CD4-positive, CD25-positive, alpha-beta regulatory T cell (primary cell): ENCODE measurements around the gene TMED4. TPM values are rescaled to one million over a fixed set of nuclear protein-coding genes. Genes with fewer than 3 reads are reported as not detected.

Experiments used
- ATAC-seq, 2 donors: fragments of 150-1000 bp; cut with Tn5 transposase; one replicate each; pipeline ENCODE4 v1.10.0; 2021; ENCODE audit warnings: low read depth in 2 of 2, moderate number of reproducible peaks in 2 of 2, moderate library complexity in 1 of 2
- DNase-seq, 3 donors: peaks; one replicate each; pipeline versions ENCODE4 v3.0.0 to v3.0.0-alpha.2; 2012 to 2022; ENCODE audit warnings: mixed read lengths in 1 of 3
- H3K27ac ChIP-seq: one replicate; pipeline ENCODE4 v1.7.0; 2013; ENCODE audit warnings: mild to moderate bottlenecking, low read length; ENCODE audit not compliant: insufficient read depth, poor library complexity, severe bottlenecking
- H3K27me3 ChIP-seq: one replicate; pipeline ENCODE4 v1.7.0; 2013; ENCODE audit warnings: low read length; ENCODE audit not compliant: control insufficient read depth, insufficient read depth
- H3K36me3 ChIP-seq: one replicate; pipeline ENCODE4 v1.7.0; 2013; ENCODE audit warnings: mild to moderate bottlenecking, low read length, moderate library complexity; ENCODE audit not compliant: control insufficient read depth, insufficient read depth
- H3K4me1 ChIP-seq: 2 replicates; pipeline ENCODE4 v1.7.0; 2013; ENCODE audit warnings: mild to moderate bottlenecking, low read length; ENCODE audit not compliant: insufficient read depth, control insufficient read depth, poor library complexity, severe bottlenecking
- H3K4me3 ChIP-seq: one replicate; pipeline ENCODE4 v1.7.0; 2013; ENCODE audit warnings: low read depth, mild to moderate bottlenecking, low read length, moderate library complexity
- H3K9me3 ChIP-seq, 2 experiments: 1 replicate in 1 of 2; 2 replicates in 1 of 2; pipeline ENCODE4 v1.7.0; 2013; ENCODE audit warnings: low read length in 2 of 2, mild to moderate bottlenecking in 1 of 2, moderate library complexity in 1 of 2; ENCODE audit not compliant: control insufficient read depth in 2 of 2
- H3K27ac Mint-ChIP-seq, 3 donors: one replicate each; pipeline ENCODE4 v1.8.0; 2020 to 2022; ENCODE audit warnings: mild to moderate bottlenecking in 3 of 3, mixed read lengths in 3 of 3, moderate library complexity in 2 of 3
- H3K27me3 Mint-ChIP-seq: one replicate; pipeline ENCODE4 v1.8.0; 2022; ENCODE audit warnings: mild to moderate bottlenecking, mixed read lengths
- H3K36me3 Mint-ChIP-seq: one replicate; pipeline ENCODE4 v1.8.0; 2020; ENCODE audit warnings: mixed read lengths
- H3K4me1 Mint-ChIP-seq, 4 donors: one replicate each; pipeline ENCODE4 v1.8.0; 2020 to 2022; ENCODE audit warnings: mixed read lengths in 4 of 4, mild to moderate bottlenecking in 1 of 4
- H3K4me3 Mint-ChIP-seq, 4 donors: one replicate each; pipeline ENCODE4 v1.8.0; 2020 to 2022; ENCODE audit warnings: mild to moderate bottlenecking in 4 of 4, mixed read lengths in 4 of 4, moderate library complexity in 3 of 4
- H3K9me3 Mint-ChIP-seq, 7 donors: one replicate each; pipeline ENCODE4 v1.8.0; 2020 to 2022; ENCODE audit warnings: mixed read lengths in 7 of 7, mild to moderate bottlenecking in 3 of 7, moderate library complexity in 2 of 7
- polyA plus RNA-seq, 4 donors: library from polyadenylated mRNA; unstranded; fragments of 300-500 nt; fragmentation: Illumina TruSeq; gene quantifications; one replicate each; pipeline ENCODE4 v1.2.3, GENCODE V29; 2021
- total RNA-seq: library from RNA; stranded (reverse); gene quantifications from one replicate; pipeline ENCODE4 v1.2.3, GENCODE V29; 2022

TMED4 gene
- total and polyA plus RNA-seq, 5 donors from 2014 or later = 67.6 to 97.5 (median 75.2) TPM

DNA sequence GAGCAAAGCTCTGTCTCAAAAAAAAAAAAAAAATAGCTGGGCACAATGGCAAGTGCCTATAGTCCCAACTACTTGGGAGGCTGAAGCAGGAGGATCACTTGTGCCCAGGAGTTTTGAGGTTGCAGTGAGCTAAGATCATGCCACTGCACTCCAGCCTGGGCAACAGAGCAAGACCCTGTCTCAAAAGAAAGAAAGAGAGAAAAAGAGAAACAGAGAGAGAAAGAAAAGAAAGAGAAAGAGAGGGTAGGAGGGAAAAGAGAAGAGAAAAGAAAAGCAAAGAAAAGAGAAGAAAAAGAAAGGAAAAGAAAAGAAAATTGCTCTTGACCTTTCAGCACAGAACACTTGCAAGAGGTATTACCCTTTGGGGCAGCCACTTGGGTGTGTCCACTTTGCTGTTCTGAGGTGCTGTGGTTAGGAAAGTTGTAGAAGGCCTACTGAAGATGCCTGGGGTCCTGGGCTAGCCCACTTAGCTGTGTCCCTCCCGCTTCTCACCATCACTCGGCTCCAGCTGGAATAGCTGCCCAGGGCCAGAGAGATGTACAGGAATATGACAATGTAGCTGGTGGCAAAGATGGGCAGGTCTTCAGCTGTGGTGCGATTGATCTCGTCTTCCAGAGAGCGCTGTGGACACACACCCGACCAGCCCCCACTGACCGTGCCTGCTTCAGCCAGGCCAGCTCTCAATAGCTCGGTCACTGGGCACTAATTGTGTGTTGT is 46.5 kb downstream of the TMED4 start:
- DNase-seq = no peak
- Mint-ChIP-seq H3K9me3 (peaks cover 0 to 2% (median 0%) of the 10 kb centered on the region in 7 donors), H3K4me3 (no peak overlapping the region), H3K27ac (peak overlapping the region in 1 of 3 donors; percentile 44), H3K4me1 (peaks cover 0 to 4% (median 0%) of the 10 kb centered on the region in 4 donors), H3K27me3 (peaks cover 4% of the 10 kb centered on the region), H3K36me3 (no peaks in the 10 kb centered on the region)
- Histone ChIP-seq H3K4me3 (no peak overlapping the region), H3K27ac (no peak overlapping the region), H3K36me3 (no peaks in the 10 kb centered on the region), H3K27me3 (no peaks in the 10 kb centered on the region), H3K4me1 (no peaks in the 10 kb centered on the region), H3K9me3 (no peaks in the 10 kb centered on the region)
- no peak for ATAC-seq

GRCh38 chr7:44534501-44534900 is 47.5 kb downstream of the TMED4 start:
- ATAC-seq (peak in 1 of 2 donors; percentile 49), DNase-seq (peak in 2 of 3 donors; percentile 33 to 48)
- H3K36me3 Mint-ChIP-seq = no peaks in the 10 kb centered on the region
- H3K27ac ChIP-seq = no peak overlapping the region
- H3K9me3 Mint-ChIP-seq = peaks cover 0 to 2% (median 0%) of the 10 kb centered on the region in 7 donors
- no peak overlapping the region for H3K27ac Mint-ChIP-seq
- peaks cover 0 to 4% (median 0%) of the 10 kb centered on the region in 4 donors for H3K4me1 Mint-ChIP-seq
- peaks cover 4% of the 10 kb centered on the region for H3K27me3 Mint-ChIP-seq
- no peaks in the 10 kb centered on the region for H3K36me3 ChIP-seq
- no peaks in the 10 kb centered on the region for H3K9me3 ChIP-seq
- no peak overlapping the region for H3K4me3 ChIP-seq
- no peaks in the 10 kb centered on the region for H3K27me3 ChIP-seq
- H3K4me3 Mint-ChIP-seq = no peak overlapping the region
- H3K4me1 ChIP-seq = no peaks in the 10 kb centered on the region

- peaks cover 4% of the 10 kb centered on the region for H3K27me3 Mint-ChIP-seq
- H3K36me3 ChIP-seq = no peaks in the 10 kb centered on the region
- H3K4me3 ChIP-seq = no peak overlapping the region
- ATAC-seq (no peak), DNase-seq (no peak)
- no peak overlapping the region for H3K4me3 Mint-ChIP-seq
- H3K9me3 ChIP-seq = no peaks in the 10 kb centered on the region
- no peak overlapping the region for H3K27ac ChIP-seq
- peaks cover 0 to 2% (median 0%) of the 10 kb centered on the region in 7 donors for H3K9me3 Mint-ChIP-seq
- no peak overlapping the region for H3K27ac Mint-ChIP-seq
- peaks cover 0 to 4% (median 0%) of the 10 kb centered on the region in 4 donors for H3K4me1 Mint-ChIP-seq
- no peaks in the 10 kb centered on the region for H3K4me1 ChIP-seq
- no peaks in the 10 kb centered on the region for H3K27me3 ChIP-seq
- H3K36me3 Mint-ChIP-seq = no peaks in the 10 kb centered on the region
Measured at GRCh38 chr7:44534087-44534486, 47.9 kb downstream of the TMED4 start.

DNA sequence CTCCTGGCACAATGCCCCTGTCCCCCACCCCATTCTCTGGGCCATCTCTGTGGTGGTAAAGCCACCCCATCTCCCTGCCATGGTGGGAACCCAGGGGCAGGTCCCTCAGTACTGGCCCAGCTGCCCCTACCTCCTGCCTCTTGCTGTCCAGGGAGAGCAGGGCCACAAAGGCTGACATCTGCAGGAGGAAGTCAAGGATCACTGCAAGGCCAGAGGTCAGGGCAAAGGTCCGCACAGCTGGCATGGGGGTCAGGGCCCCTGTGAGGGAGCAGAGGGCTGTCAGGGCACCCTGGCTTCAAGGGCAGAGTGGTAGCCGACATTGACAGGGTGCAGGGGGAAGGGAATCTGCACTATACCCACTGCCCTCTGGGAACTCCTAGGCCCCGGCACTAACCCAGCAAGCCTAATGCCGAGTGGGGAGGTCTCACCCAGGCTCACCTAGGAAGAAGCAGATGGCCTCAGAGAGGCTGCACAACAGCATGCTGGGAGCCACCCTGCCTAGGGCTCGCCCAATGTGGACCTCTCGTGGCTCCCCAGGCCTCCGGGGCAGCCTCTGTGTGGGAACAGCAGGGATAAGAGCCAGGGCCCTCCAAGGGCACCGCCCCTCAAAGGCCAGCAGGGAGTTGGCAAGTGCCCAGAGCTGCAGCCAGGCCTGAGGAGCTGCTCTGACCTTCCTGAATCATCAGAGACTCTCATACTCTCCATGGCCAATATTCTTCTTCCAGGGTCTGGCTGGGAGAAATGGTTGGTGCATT is 48.6 kb downstream of the TMED4 start:
- H3K4me1 ChIP-seq = no peaks in the 10 kb centered on the region
- no peaks in the 10 kb centered on the region for H3K36me3 ChIP-seq
- DNase-seq (no peak), ATAC-seq (no peak)
- peaks cover 4% of the 10 kb centered on the region for H3K27me3 Mint-ChIP-seq
- peaks cover 0 to 2% (median 0%) of the 10 kb centered on the region in 7 donors for H3K9me3 Mint-ChIP-seq
- no peak overlapping the region for H3K27ac Mint-ChIP-seq
- H3K27ac ChIP-seq = no peak overlapping the region
- peaks cover 0 to 4% (median 0%) of the 10 kb centered on the region in 4 donors for H3K4me1 Mint-ChIP-seq
- H3K4me3 Mint-ChIP-seq = no peak overlapping the region
- H3K9me3 ChIP-seq = no peaks in the 10 kb centered on the region
- H3K4me3 ChIP-seq = no peak overlapping the region
- no peaks in the 10 kb centered on the region for H3K36me3 Mint-ChIP-seq
- no peaks in the 10 kb centered on the region for H3K27me3 ChIP-seq

- no peaks in the 10 kb centered on the region for H3K9me3 ChIP-seq
- Mint-ChIP-seq H3K9me3 (peaks cover 0 to 4% (median 0%) of the 10 kb centered on the region in 7 donors), H3K4me1 (peaks cover 0 to 4% (median 0%) of the 10 kb centered on the region in 4 donors), H3K27ac (no peak overlapping the region), H3K36me3 (no peaks in the 10 kb centered on the region), H3K4me3 (no peak overlapping the region), H3K27me3 (peaks cover 8% of the 10 kb centered on the region)
- ATAC-seq = no peak
- H3K4me1 ChIP-seq = no peaks in the 10 kb centered on the region
- H3K36me3 ChIP-seq = no peaks in the 10 kb centered on the region
- H3K27me3 ChIP-seq = no peaks in the 10 kb centered on the region
- H3K4me3 ChIP-seq = no peak overlapping the region
- no peak for DNase-seq
- H3K27ac ChIP-seq = no peak overlapping the region
Measured at GRCh38 chr7:44531421-44532380, 50.3 kb downstream of the TMED4 start.

DNA sequence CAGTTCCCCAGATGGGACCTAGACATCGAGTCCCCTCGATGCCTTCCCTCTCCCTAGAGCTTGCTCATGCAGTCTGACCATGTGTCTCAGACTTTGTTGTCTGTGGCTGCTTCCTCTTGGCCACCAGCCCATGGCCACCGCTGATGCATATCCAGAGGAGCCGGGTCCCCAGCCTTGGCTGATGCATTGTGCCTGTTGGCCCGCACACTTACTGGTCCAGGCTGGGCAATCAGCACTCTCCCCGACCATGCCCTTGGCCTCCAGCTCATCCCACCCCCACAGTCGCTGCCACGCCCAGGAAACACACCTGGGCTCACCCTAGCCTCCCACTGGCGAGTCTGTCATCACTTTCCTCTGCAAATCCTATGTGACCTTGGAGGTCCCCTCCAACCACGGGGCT is 51.0 kb downstream of the TMED4 start:
- peaks cover 0 to 4% (median 0%) of the 10 kb centered on the region in 4 donors for H3K4me1 Mint-ChIP-seq
- Histone ChIP-seq H3K27me3 (no peaks in the 10 kb centered on the region), H3K36me3 (no peaks in the 10 kb centered on the region), H3K4me1 (no peaks in the 10 kb centered on the region), H3K9me3 (no peaks in the 10 kb centered on the region), H3K4me3 (no peak overlapping the region), H3K27ac (no peak overlapping the region)
- no peak overlapping the region for H3K27ac Mint-ChIP-seq
- H3K36me3 Mint-ChIP-seq = no peaks in the 10 kb centered on the region
- H3K27me3 Mint-ChIP-seq = peaks cover 8% of the 10 kb centered on the region
- no peak for DNase-seq
- no peak for ATAC-seq
- no peak overlapping the region for H3K4me3 Mint-ChIP-seq
- peaks cover 0 to 4% (median 0%) of the 10 kb centered on the region in 7 donors for H3K9me3 Mint-ChIP-seq
